SHP77 (cell line): Measurements from ENCODE around the gene REXO1.

ENCODE experiments used
- DNase-seq, 2 experiments: peaks; one replicate each; lab custom pipeline; 2025; lab: John Stamatoyannopoulos, UW

The REXO1 gene

GRCh38 chr19:1766800-1767352 lies 81.4 kb downstream of the REXO1 start:
- no peak for DNase-seq

GRCh38 chr19:1765904-1766799 lies 82.1 kb downstream of the REXO1 start:
- DNase-seq = no peak
